PC-3 (cell line): Measurements from ENCODE around the gene ANKRD13C.

Source experiments
- EZH2 ChIP-seq: fragments of 300-600 bp; sonication (generic); IDR thresholded peaks from one replicate; pipeline ENCODE4 v1.6.1; 2017; ENCODE audit warnings: antibody characterized with exemption, mild to moderate bottlenecking, low read length; ENCODE audit not compliant: unreplicated experiment
- EZH2phosphoT487 ChIP-seq: fragments of 300-600 bp; sonication (generic); IDR thresholded peaks from 2 replicates; pipeline ENCODE4 v1.6.1; 2018; ENCODE audit warnings: mild to moderate bottlenecking, antibody characterized with exemption, low read length, borderline replicate concordance
- TF ChIP-seq, protein P1 (sequence below): fragments of 300-600 bp; sonication (generic); conservative IDR thresholded peaks from 2 replicates; pipeline ENCODE4 v1.5.1; 2017; ENCODE audit warnings: antibody characterized with exemption, low read depth, mild to moderate bottlenecking, low read length

DNA sequence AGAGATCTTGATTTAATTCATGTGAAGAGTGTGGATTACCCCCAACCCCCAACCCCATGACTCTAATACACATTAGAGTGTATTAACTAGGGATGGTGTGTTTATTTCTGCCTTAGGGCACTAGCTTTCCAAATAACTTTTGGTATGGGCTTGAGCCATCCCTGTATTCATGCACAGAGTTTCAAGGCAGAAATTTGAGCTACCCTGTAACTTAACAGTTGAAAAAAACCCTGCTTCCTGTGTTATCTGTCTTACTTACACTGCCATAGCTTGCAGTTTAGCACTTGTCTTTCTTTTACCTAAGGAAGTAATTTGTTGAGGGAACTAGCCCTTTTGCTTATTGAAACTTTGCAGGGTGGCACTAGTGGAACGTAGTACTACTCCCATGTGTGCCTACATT is 127.1 kb downstream of the ANKRD13C start:
- TF ChIP-seq, protein P1, sequence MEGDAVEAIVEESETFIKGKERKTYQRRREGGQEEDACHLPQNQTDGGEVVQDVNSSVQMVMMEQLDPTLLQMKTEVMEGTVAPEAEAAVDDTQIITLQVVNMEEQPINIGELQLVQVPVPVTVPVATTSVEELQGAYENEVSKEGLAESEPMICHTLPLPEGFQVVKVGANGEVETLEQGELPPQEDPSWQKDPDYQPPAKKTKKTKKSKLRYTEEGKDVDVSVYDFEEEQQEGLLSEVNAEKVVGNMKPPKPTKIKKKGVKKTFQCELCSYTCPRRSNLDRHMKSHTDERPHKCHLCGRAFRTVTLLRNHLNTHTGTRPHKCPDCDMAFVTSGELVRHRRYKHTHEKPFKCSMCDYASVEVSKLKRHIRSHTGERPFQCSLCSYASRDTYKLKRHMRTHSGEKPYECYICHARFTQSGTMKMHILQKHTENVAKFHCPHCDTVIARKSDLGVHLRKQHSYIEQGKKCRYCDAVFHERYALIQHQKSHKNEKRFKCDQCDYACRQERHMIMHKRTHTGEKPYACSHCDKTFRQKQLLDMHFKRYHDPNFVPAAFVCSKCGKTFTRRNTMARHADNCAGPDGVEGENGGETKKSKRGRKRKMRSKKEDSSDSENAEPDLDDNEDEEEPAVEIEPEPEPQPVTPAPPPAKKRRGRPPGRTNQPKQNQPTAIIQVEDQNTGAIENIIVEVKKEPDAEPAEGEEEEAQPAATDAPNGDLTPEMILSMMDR = no peak
- TF ChIP-seq EZH2phosphoT487 (no peak), EZH2 (no peak)
